Measurements from ENCODE around the gene BRD4.

GRCh38 chr19:15244106-15244803, 88.1 kb downstream of the BRD4 start:
- no peak for TF ChIP-seq POLR2A (IDR thresholded peaks at IDR 0.05; ENCODE audit: low read depth, low read length)
- no peak for TF ChIP-seq CTCF (IDR thresholded peaks at IDR 0.05; ENCODE audit: extremely low read depth in 1 of 2, insufficient read depth in 1 of 2, low read depth in 1 of 2, low read length in 2 of 2)
- no peak for TF ChIP-seq POLR2AphosphoS5 (IDR thresholded peaks at IDR 0.05; ENCODE audit: insufficient read depth, low read depth, low read length)
- no peak for TF ChIP-seq EZH2 (IDR thresholded peaks at IDR 0.05; ENCODE audit: borderline replicate concordance, low read depth, low read length, severe bottlenecking)
- TF ChIP-seq JUN (IDR thresholded peaks at IDR 0.05; ENCODE audit: borderline replicate concordance, insufficient read depth, insufficient read length, low read depth): no peak
- no peak for TF ChIP-seq FOS (IDR thresholded peaks at IDR 0.05; ENCODE audit: borderline replicate concordance, insufficient read depth, low read length)
- no peak for TF ChIP-seq MAX (IDR thresholded peaks at IDR 0.05; ENCODE audit: insufficient read depth, insufficient read length)
